SK-N-SH (cell line): ENCODE results near the gene JAM2. TPM values are rescaled to one million over a fixed set of nuclear protein-coding genes. Genes with fewer than 3 reads are reported as not detected.

Experiments
- CTCF ChIA-PET: fragments of 300-600, 350-600 bp; formaldehyde crosslinking; extraction: SDS; loops from one replicate; lab custom pipeline; 2021; lab: Yijun Ruan, JAX
- POLR2A ChIA-PET: fragments of 350-600 bp; sonication (Branson Sonifier 250); formaldehyde crosslinking; extraction: SDS; loops from one replicate; lab custom pipeline; 2020; ENCODE audit warnings: antibody characterized with exemption, inconsistent platforms; lab: Yijun Ruan, JAX
- DNase-seq: peaks from one replicate; pipeline ENCODE4 v3.0.0; 2012
- H2AFZ ChIP-seq: fragments of 200-600 bp; sonication (generic); 2 replicates; pipeline ENCODE4 v1.8.1; 2016; ENCODE audit warnings: antibody characterized with exemption, mild to moderate bottlenecking, low read depth
- H3F3A ChIP-seq: fragments of 200-600 bp; sonication (generic); replicated peaks from 2 replicates; pipeline ENCODE3; 2016; ENCODE audit warnings: antibody characterized with exemption, mild to moderate bottlenecking; ENCODE audit not compliant: insufficient read depth
- H3K27ac ChIP-seq, 2 experiments: fragments of 200-500 bp in 1 of 2; fragments of 200-600 bp in 1 of 2; sonication (Bioruptor generic) in 1 of 2; sonication (generic), shearing (Covaris generic) in 1 of 2; 2 replicates each; pipeline versions ENCODE4 v1.5.1 to v1.6.1; 2014 to 2016; ENCODE audit warnings: low read depth in 2 of 2, inconsistent platforms in 1 of 2, low read length in 1 of 2, mild to moderate bottlenecking in 1 of 2, mixed read lengths in 1 of 2
- H3K27me3 ChIP-seq: fragments of 200-600 bp; sonication (generic), shearing (Covaris generic); 2 replicates; pipeline ENCODE4 v1.6.1; 2016; ENCODE audit warnings: mixed run types; ENCODE audit not compliant: insufficient read depth
- H3K36me3 ChIP-seq, 2 experiments: fragments of 200-500 bp in 1 of 2; fragments of 200-600 bp in 1 of 2; sonication (Bioruptor generic) in 1 of 2; sonication (generic) in 1 of 2; replicated peaks in 1 of 2; 2 replicates each; pipeline versions ENCODE3 to v1.5.1; 2014 to 2016; ENCODE audit warnings: low read length in 1 of 2, mild to moderate bottlenecking in 1 of 2; ENCODE audit not compliant: insufficient read depth in 2 of 2, control insufficient read depth in 1 of 2
- H3K4me1 ChIP-seq, 2 experiments: fragments of 200-500 bp in 1 of 2; fragments of 200-600 bp in 1 of 2; sonication (Bioruptor generic) in 1 of 2; sonication (generic), shearing (Covaris generic) in 1 of 2; 2 replicates each; pipeline versions ENCODE4 v1.5.1 to v1.6.1; 2014 to 2016; ENCODE audit warnings: low read depth in 1 of 2, low read length in 1 of 2, mixed run types in 1 of 2; ENCODE audit not compliant: insufficient read depth in 2 of 2, control insufficient read depth in 1 of 2
- H3K4me2 ChIP-seq: fragments of 200-600 bp; sonication (generic), shearing (Covaris generic); 2 replicates; pipeline ENCODE4 v1.6.1; 2017; ENCODE audit warnings: mixed run types
- H3K4me3 ChIP-seq, 2 experiments: fragments of 200-500 bp in 1 of 2; fragments of 200-600 bp in 1 of 2; sonication (Bioruptor generic) in 1 of 2; sonication (generic), shearing (Covaris generic) in 1 of 2; 2 replicates each; pipeline versions ENCODE4 v1.5.1 to v1.8.1; 2014 to 2016; ENCODE audit warnings: low read depth in 2 of 2, inconsistent platforms in 1 of 2, low read length in 1 of 2, mild to moderate bottlenecking in 1 of 2, mixed read lengths in 1 of 2, moderate library complexity in 1 of 2
- H3K79me2 ChIP-seq: fragments of 200-600 bp; sonication (generic); 2 replicates; pipeline ENCODE4 v1.8.1; 2017; ENCODE audit warnings: mild to moderate bottlenecking; ENCODE audit not compliant: insufficient read depth
- H3K9ac ChIP-seq: fragments of 200-600 bp; sonication (generic); 2 replicates; pipeline ENCODE4 v1.6.1; 2017; ENCODE audit warnings: mixed run types
- H3K9me2 ChIP-seq: fragments of 200-600 bp; sonication (generic); 2 replicates; pipeline ENCODE4 v1.6.1; 2017; ENCODE audit warnings: mixed run types
- H3K9me3 ChIP-seq: fragments of 200-600 bp; sonication (generic); 2 replicates; pipeline ENCODE4 v1.6.1; 2017; ENCODE audit warnings: mixed run types, mild to moderate bottlenecking, moderate library complexity
- H4K20me1 ChIP-seq: fragments of 200-600 bp; sonication (generic); 2 replicates; pipeline ENCODE4 v1.6.1; 2017; ENCODE audit warnings: mild to moderate bottlenecking, mixed run types; ENCODE audit not compliant: insufficient read depth
- ELF1 ChIP-seq: IDR thresholded peaks from 2 replicates; pipeline ENCODE4 v1.4.0; 2012
- EP300 ChIP-seq, 2 experiments: IDR thresholded peaks; 2 replicates each; pipeline versions ENCODE4 v1.4.0 to v1.6.1; 2012; ENCODE audit warnings: borderline replicate concordance in 1 of 2, low read depth in 1 of 2, low read length in 1 of 2
- EZH2phosphoT487 ChIP-seq: fragments of 200-600 bp; sonication (generic); IDR thresholded peaks from 2 replicates; pipeline ENCODE4 v1.6.1; 2017; ENCODE audit warnings: low read depth, mixed run types, mild to moderate bottlenecking, antibody characterized with exemption, moderate library complexity, borderline replicate concordance
- FOSL2 ChIP-seq: IDR thresholded peaks from 2 replicates; pipeline ENCODE4 v1.4.0; 2012; ENCODE audit warnings: low read depth, mild to moderate bottlenecking, moderate library complexity, borderline replicate concordance
- FOXJ3 ChIP-seq: sonication (generic); formaldehyde crosslinking; IDR thresholded peaks from 2 replicates; pipeline ENCODE4 v1.5.1; 2020; ENCODE audit warnings: mild to moderate bottlenecking, missing genetic modification reagents
- FOXM1 ChIP-seq: IDR thresholded peaks from 2 replicates; pipeline ENCODE4 v1.4.0; 2012; ENCODE audit warnings: low read depth, mild to moderate bottlenecking
- GATA2 ChIP-seq: sonication (generic); formaldehyde crosslinking; IDR thresholded peaks from 2 replicates; pipeline ENCODE4 v1.5.0; 2020; ENCODE audit warnings: mild to moderate bottlenecking, missing genetic modification reagents
- NRF1 ChIP-seq: IDR thresholded peaks from 2 replicates; pipeline ENCODE4 v1.6.1; 2012; ENCODE audit warnings: low read depth, mild to moderate bottlenecking, low read length
- RFX5 ChIP-seq: IDR thresholded peaks from 2 replicates; pipeline ENCODE4 v1.6.1; 2012; ENCODE audit warnings: mild to moderate bottlenecking, improper control_type of control experiment, low read length
- SIN3A ChIP-seq: IDR thresholded peaks from 2 replicates; pipeline ENCODE4 v1.6.1; 2012; ENCODE audit warnings: low read depth, mild to moderate bottlenecking, low read length, moderate library complexity, borderline replicate concordance
- SMC3 ChIP-seq: IDR thresholded peaks from 2 replicates; pipeline ENCODE4 v1.6.1; 2012; ENCODE audit warnings: low read depth, low read length, improper control_type of control experiment
- TEAD4 ChIP-seq: IDR thresholded peaks from 2 replicates; pipeline ENCODE4 v1.4.0; 2012; ENCODE audit warnings: mild to moderate bottlenecking, borderline replicate concordance; ENCODE audit not compliant: insufficient read depth
- YY1 ChIP-seq: IDR thresholded peaks from 2 replicates; pipeline ENCODE4 v1.4.0; 2012; ENCODE audit warnings: low read depth, mild to moderate bottlenecking
- WGBS: methylation state at CpG from one replicate; pipeline ENCODE4 v1.1.6; 2017; ENCODE audit warnings: low lambda C conversion rate; 5-methylcytosine and 5-hydroxymethylcytosine counted together
- polyA plus RNA-seq, 3 experiments: library from polyadenylated mRNA; depleted of rRNA; stranded (reverse); fragments of >200 nt; gene quantifications; 2 replicates each; pipeline ENCODE4 v1.2.3, GENCODE V29; 2012
- TF ChIP-seq, protein P1 (sequence below): fragments of 150-350 bp; IDR thresholded peaks from 2 replicates; pipeline ENCODE4 v1.6.1; 2017; ENCODE audit warnings: antibody characterized with exemption, low read length, low read depth, borderline replicate concordance
- TF ChIP-seq, protein P2 (sequence below): fragments of 150-350 bp; IDR thresholded peaks from 2 replicates; pipeline ENCODE4 v1.6.1; 2016; ENCODE audit warnings: mild to moderate bottlenecking, low read depth, low read length
- TF ChIP-seq, protein P3 (sequence below): IDR thresholded peaks from 2 replicates; pipeline ENCODE4 v1.6.1; 2012; ENCODE audit warnings: mild to moderate bottlenecking, low read depth, low read length, moderate library complexity

Gene JAM2
- polyA plus RNA-seq, 1 of the 3 experiments (the other 2 are of a cell fraction), result 8.3 TPM

DNA sequence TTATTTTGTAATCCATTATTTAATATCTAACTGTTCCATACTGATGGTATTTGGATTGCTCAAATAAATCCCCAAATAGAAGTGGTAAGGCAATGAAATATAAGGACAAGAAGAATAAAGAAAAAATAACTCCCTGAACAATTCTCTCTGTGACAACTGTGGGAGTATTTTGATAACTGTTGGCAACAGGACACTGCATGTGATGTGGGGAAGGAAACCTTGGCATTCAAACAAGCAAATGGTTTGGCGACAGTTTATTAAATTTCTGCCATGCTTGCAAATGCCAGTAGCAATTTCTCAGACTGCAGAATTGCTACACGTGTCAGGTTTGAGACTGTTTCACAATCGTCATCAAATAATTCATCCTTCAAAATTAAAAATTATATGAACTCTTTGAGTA lies 23.2 kb upstream of the JAM2 start:
- H3K36me3 ChIP-seq, result no peaks in the 10 kb centered on the region
- H3K9me2 ChIP-seq, result no peaks in the 10 kb centered on the region
- 59% methylated on average over 3 of the region's 3 CpGs for WGBS
- H3K9ac ChIP-seq, result no peak overlapping the region
- no peaks in the 10 kb centered on the region for H3F3A ChIP-seq
- H3K79me2 ChIP-seq, result no peaks in the 10 kb centered on the region
- CTCF ChIA-PET, result interaction anchor here (3.3 kb wide), 1 partner anchor 7 kb away, joined by 24 read pairs; no protein-coding TSS in a partner anchor
- H2AFZ ChIP-seq, result no peak overlapping the region; the same call in 1 of the 2 replicates
- H3K9me3 ChIP-seq, result no peaks in the 10 kb centered on the region
- no peaks in the 10 kb centered on the region; a peak in 1 of 4 replicates for H3K4me1 ChIP-seq
- no peak for DNase-seq
- no peaks in the 10 kb centered on the region for H3K27me3 ChIP-seq
- POLR2A ChIA-PET, result no interaction called here
- no peak overlapping the region for H3K27ac ChIP-seq
- H3K4me2 ChIP-seq, result no peak overlapping the region
- no peak overlapping the region for H3K4me3 ChIP-seq
- no peaks in the 10 kb centered on the region for H4K20me1 ChIP-seq
- TF ChIP-seq ELF1 (no peak), YY1 (no peak), TEAD4 (no peak), SIN3A (no peak)

DNA sequence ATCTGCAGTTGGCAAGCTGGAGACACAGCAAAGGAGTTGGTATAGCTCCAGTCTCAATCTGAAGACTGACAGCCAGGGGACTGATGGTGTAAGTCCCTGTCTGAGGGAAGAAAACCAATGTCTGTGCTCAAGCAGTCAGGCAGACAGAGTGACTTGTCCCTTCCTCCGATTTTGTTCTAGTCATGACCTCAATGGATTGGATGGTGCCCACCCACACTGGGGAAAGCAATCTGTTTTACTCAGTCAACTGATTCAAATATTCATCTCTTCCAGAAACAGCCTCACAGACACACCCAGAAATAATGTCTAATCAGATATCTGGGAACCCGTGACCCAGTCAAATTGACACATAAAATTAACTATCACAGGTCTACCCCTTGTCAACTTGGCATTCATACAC lies 19.9 kb upstream of the JAM2 start:
- no peak overlapping the region for H3K9ac ChIP-seq
- no peaks in the 10 kb centered on the region for H3K9me2 ChIP-seq
- H3K36me3 ChIP-seq, result no peaks in the 10 kb centered on the region
- H3K4me3 ChIP-seq, result no peak overlapping the region
- ChIA-PET CTCF (interaction anchor here (3.3 kb wide), 1 partner anchor 11 kb away, joined by 24 read pairs; no protein-coding TSS in a partner anchor), POLR2A (no interaction called here)
- peaks cover 0 to 3% of the 10 kb centered on the region in 2 experiments; a peak in 2 of 4 replicates for H3K4me1 ChIP-seq
- H3K4me2 ChIP-seq, result no peak overlapping the region
- 67% methylated on average over 2 of the region's 2 CpGs for WGBS
- DNase-seq, result no peak
- H3K9me3 ChIP-seq, result no peaks in the 10 kb centered on the region
- no peaks in the 10 kb centered on the region for H3K27me3 ChIP-seq
- H3K79me2 ChIP-seq, result no peaks in the 10 kb centered on the region
- H3F3A ChIP-seq, result no peaks in the 10 kb centered on the region
- H4K20me1 ChIP-seq, result no peaks in the 10 kb centered on the region
- no peak overlapping the region for H2AFZ ChIP-seq
- no peak overlapping the region for H3K27ac ChIP-seq
- TF ChIP-seq, protein P1, sequence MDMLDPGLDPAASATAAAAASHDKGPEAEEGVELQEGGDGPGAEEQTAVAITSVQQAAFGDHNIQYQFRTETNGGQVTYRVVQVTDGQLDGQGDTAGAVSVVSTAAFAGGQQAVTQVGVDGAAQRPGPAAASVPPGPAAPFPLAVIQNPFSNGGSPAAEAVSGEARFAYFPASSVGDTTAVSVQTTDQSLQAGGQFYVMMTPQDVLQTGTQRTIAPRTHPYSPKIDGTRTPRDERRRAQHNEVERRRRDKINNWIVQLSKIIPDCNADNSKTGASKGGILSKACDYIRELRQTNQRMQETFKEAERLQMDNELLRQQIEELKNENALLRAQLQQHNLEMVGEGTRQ, result no peak
- no peak for TF ChIP-seq NRF1
- TF ChIP-seq GATA2 (CRISPR knock-in tag), result no peak
- no peak for TF ChIP-seq EP300 (IDR thresholded peaks at IDR 0.05; ENCODE audit: borderline replicate concordance in 1 of 2, low read depth in 1 of 2, low read length in 1 of 2)
- no peak for TF ChIP-seq SMC3

DNA sequence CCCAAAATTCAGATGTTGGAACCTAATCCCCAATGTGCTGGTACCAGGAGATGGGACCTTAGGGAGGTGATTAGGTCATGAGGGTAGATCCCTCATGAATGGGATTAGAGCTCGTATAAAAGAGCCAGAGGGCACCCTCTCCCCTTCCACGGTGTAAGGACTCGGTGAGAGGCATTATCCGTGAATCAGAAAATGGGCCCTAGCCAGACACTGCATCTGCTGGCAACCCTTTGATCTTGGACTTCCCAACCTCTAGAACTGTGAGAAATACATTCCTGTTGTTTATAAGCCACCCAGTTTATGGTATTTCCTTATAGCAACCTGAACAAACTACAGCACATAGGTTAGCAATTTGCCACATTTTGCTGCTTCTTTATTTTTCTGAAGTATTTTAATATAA lies 14.5 kb upstream of the JAM2 start:
- ChIA-PET CTCF (interaction anchor here (0.9 kb wide), 1 partner anchor 9 kb away, joined by 3 read pairs; no protein-coding TSS in a partner anchor), POLR2A (no interaction called here)
- H3K9me2 ChIP-seq, result no peaks in the 10 kb centered on the region
- TF ChIP-seq RFX5 (no peak), FOSL2 (no peak), FOXJ3 (no peak), GATA2 (CRISPR knock-in tag) (no peak), FOXM1 (no peak), EZH2phosphoT487 (no peak)
- TF ChIP-seq, protein P2, sequence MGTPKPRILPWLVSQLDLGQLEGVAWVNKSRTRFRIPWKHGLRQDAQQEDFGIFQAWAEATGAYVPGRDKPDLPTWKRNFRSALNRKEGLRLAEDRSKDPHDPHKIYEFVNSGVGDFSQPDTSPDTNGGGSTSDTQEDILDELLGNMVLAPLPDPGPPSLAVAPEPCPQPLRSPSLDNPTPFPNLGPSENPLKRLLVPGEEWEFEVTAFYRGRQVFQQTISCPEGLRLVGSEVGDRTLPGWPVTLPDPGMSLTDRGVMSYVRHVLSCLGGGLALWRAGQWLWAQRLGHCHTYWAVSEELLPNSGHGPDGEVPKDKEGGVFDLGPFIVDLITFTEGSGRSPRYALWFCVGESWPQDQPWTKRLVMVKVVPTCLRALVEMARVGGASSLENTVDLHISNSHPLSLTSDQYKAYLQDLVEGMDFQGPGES, result no peak
- TF ChIP-seq, protein P3, sequence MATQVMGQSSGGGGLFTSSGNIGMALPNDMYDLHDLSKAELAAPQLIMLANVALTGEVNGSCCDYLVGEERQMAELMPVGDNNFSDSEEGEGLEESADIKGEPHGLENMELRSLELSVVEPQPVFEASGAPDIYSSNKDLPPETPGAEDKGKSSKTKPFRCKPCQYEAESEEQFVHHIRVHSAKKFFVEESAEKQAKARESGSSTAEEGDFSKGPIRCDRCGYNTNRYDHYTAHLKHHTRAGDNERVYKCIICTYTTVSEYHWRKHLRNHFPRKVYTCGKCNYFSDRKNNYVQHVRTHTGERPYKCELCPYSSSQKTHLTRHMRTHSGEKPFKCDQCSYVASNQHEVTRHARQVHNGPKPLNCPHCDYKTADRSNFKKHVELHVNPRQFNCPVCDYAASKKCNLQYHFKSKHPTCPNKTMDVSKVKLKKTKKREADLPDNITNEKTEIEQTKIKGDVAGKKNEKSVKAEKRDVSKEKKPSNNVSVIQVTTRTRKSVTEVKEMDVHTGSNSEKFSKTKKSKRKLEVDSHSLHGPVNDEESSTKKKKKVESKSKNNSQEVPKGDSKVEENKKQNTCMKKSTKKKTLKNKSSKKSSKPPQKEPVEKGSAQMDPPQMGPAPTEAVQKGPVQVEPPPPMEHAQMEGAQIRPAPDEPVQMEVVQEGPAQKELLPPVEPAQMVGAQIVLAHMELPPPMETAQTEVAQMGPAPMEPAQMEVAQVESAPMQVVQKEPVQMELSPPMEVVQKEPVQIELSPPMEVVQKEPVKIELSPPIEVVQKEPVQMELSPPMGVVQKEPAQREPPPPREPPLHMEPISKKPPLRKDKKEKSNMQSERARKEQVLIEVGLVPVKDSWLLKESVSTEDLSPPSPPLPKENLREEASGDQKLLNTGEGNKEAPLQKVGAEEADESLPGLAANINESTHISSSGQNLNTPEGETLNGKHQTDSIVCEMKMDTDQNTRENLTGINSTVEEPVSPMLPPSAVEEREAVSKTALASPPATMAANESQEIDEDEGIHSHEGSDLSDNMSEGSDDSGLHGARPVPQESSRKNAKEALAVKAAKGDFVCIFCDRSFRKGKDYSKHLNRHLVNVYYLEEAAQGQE, result no peak

More for the DNA sequence above, 14.5 kb upstream of the JAM2 start:
- Histone ChIP-seq H3K9ac (no peak overlapping the region), H3K4me2 (no peak overlapping the region), H3F3A (no peaks in the 10 kb centered on the region), H3K4me1 (peaks cover 0 to 6% of the 10 kb centered on the region in 2 experiments; a peak in 2 of 4 replicates), H3K27ac (no peak overlapping the region), H3K27me3 (no peaks in the 10 kb centered on the region), H4K20me1 (no peaks in the 10 kb centered on the region), H2AFZ (no peak overlapping the region), H3K9me3 (no peaks in the 10 kb centered on the region), H3K36me3 (no peaks in the 10 kb centered on the region), H3K4me3 (no peak overlapping the region), H3K79me2 (no peaks in the 10 kb centered on the region)
- DNase-seq, result no peak
- 92% methylated on average over 4 of the region's 4 CpGs for WGBS
